Esophagus (tissue), 2 donors: ENCODE data around the gene BAIAP3. TPM values are rescaled to one million over a fixed set of nuclear protein-coding genes. Genes with fewer than 3 reads are reported as not detected.

Source experiments
- H3K27ac ChIP-seq, 2 donors: one replicate each; pipeline ENCODE4 v1.5.1; 2013; ENCODE audit warnings: low read depth in 2 of 2, mild to moderate bottlenecking in 2 of 2, inconsistent platforms in 1 of 2, low read length in 1 of 2, moderate library complexity in 1 of 2
- H3K27me3 ChIP-seq, 2 donors: one replicate each; pipeline ENCODE4 v1.6.1; 2013; ENCODE audit warnings: low read length in 2 of 2, control low read depth in 1 of 2, mild to moderate bottlenecking in 1 of 2; ENCODE audit not compliant: insufficient read depth in 2 of 2, control insufficient read depth in 1 of 2
- H3K36me3 ChIP-seq, 2 donors: one replicate each; pipeline ENCODE4 v1.6.1; 2013; ENCODE audit warnings: low read length in 1 of 2; ENCODE audit not compliant: control insufficient read depth in 2 of 2, insufficient read depth in 2 of 2
- H3K4me1 ChIP-seq, 2 donors: one replicate each; pipeline ENCODE4 v1.6.1; 2013; ENCODE audit warnings: low read length in 1 of 2; ENCODE audit not compliant: control insufficient read depth in 2 of 2, insufficient read depth in 2 of 2
- H3K4me3 ChIP-seq, 2 donors: one replicate each; pipeline ENCODE4 v1.5.1; 2013; ENCODE audit warnings: low read length in 2 of 2, mild to moderate bottlenecking in 2 of 2, low read depth in 1 of 2, moderate library complexity in 1 of 2
- H3K9me3 ChIP-seq, 2 donors: one replicate each; pipeline ENCODE4 v1.6.1; 2013; ENCODE audit warnings: mild to moderate bottlenecking in 2 of 2, low read depth in 1 of 2, low read length in 1 of 2, moderate library complexity in 1 of 2; ENCODE audit not compliant: control insufficient read depth in 2 of 2, insufficient read depth in 1 of 2
- WGBS, 2 donors: extraction: QIAGEN DNeasy Blood & Tissue Kit; methylation state at CpG; one replicate each; pipeline ENCODE4 v1.1.7; 2013; 5-methylcytosine and 5-hydroxymethylcytosine counted together
- polyA plus RNA-seq, 2 donors: library from polyadenylated mRNA; stranded (reverse); fragments of 200-250 nt; gene quantifications; one replicate each; pipeline ENCODE4 v1.2.3, GENCODE V29; 2013
- donor health status: healthy with polysubstance abuse.
- donor health status: Bipolar disorder and iron deficiency.

The BAIAP3 gene
- polyA plus RNA-seq, result 1 to 10 TPM; 1.2 to 2.7 TPM

GRCh38 chr16:1333149-1333812 lies at the start of gene BAIAP3:
Gene BAIAP3 (plus strand): TSS chr16:1333645. CDS start chr16:1338550, 4,905 bp downstream.
- H3K36me3 ChIP-seq, result no peaks in the 10 kb centered on the region
- no peak within 1 kb of the TSS for H3K27ac ChIP-seq
- H3K9me3 ChIP-seq, result peaks cover 5 to 6% of the 10 kb centered on the region in 2 donors
- H3K4me1 ChIP-seq, result peaks cover 10 to 14% of the 10 kb centered on the region in 2 donors
- peak within 1 kb of the TSS; percentile 25 to 43 for H3K4me3 ChIP-seq
- peaks cover 0 to 28% of the 10 kb centered on the region in 2 donors for H3K27me3 ChIP-seq
- WGBS, 2 donors, result 4 to 7% methylated on average over 51 to 83 of the region's 83 CpGs

GRCh38 chr16:1283996-1284616 lies 49.3 kb upstream of the BAIAP3 start:
- Histone ChIP-seq H3K4me1 (no peaks in the 10 kb centered on the region), H3K9me3 (no peaks in the 10 kb centered on the region), H3K36me3 (no peaks in the 10 kb centered on the region), H3K27ac (no peak overlapping the region), H3K4me3 (no peak overlapping the region), H3K27me3 (peaks cover 0 to 7% of the 10 kb centered on the region in 2 donors)
- 70 to 81% methylated on average over 13 to 16 of the region's 16 CpGs for WGBS, 2 donors

GRCh38 chr16:1285669-1286512 lies 47.6 kb upstream of the BAIAP3 start:
- H3K9me3 ChIP-seq, result no peaks in the 10 kb centered on the region
- 70 to 73% methylated on average over 35 to 38 of the region's 38 CpGs for WGBS, 2 donors
- no peaks in the 10 kb centered on the region for H3K36me3 ChIP-seq
- no peaks in the 10 kb centered on the region for H3K4me1 ChIP-seq
- H3K27ac ChIP-seq, result no peak overlapping the region
- H3K4me3 ChIP-seq, result no peak overlapping the region
- H3K27me3 ChIP-seq, result peaks cover 0 to 15% of the 10 kb centered on the region in 2 donors

GRCh38 chr16:1286513-1287094 lies 46.8 kb upstream of the BAIAP3 start:
- peaks cover 0 to 15% of the 10 kb centered on the region in 2 donors for H3K27me3 ChIP-seq
- no peak overlapping the region for H3K4me3 ChIP-seq
- H3K4me1 ChIP-seq, result no peaks in the 10 kb centered on the region
- H3K27ac ChIP-seq, result no peak overlapping the region
- no peaks in the 10 kb centered on the region for H3K36me3 ChIP-seq
- 77 to 82% methylated on average over 25 of the region's 25 CpGs for WGBS, 2 donors
- no peaks in the 10 kb centered on the region for H3K9me3 ChIP-seq

GRCh38 chr16:1287982-1288670 lies 45.3 kb upstream of the BAIAP3 start:
- no peak overlapping the region for H3K27ac ChIP-seq
- H3K9me3 ChIP-seq, result no peaks in the 10 kb centered on the region
- H3K4me1 ChIP-seq, result no peaks in the 10 kb centered on the region
- H3K27me3 ChIP-seq, result peaks cover 0 to 15% of the 10 kb centered on the region in 2 donors
- no peaks in the 10 kb centered on the region for H3K36me3 ChIP-seq
- no peak overlapping the region for H3K4me3 ChIP-seq
- WGBS, 2 donors, result 41 to 42% methylated on average over 40 of the region's 40 CpGs

GRCh38 chr16:1288813-1289476 lies 44.5 kb upstream of the BAIAP3 start:
- Histone ChIP-seq H3K4me1 (no peaks in the 10 kb centered on the region), H3K4me3 (no peak overlapping the region), H3K9me3 (no peaks in the 10 kb centered on the region), H3K27me3 (peaks cover 0 to 15% of the 10 kb centered on the region in 2 donors), H3K27ac (no peak overlapping the region), H3K36me3 (no peaks in the 10 kb centered on the region)
- WGBS, 2 donors, result 30 to 32% methylated on average over 16 to 20 of the region's 20 CpGs

- Histone ChIP-seq H3K36me3 (no peaks in the 10 kb centered on the region), H3K9me3 (no peaks in the 10 kb centered on the region), H3K27ac (no peak overlapping the region), H3K27me3 (peaks cover 0 to 15% of the 10 kb centered on the region in 2 donors), H3K4me3 (no peak overlapping the region), H3K4me1 (no peaks in the 10 kb centered on the region)
- whole genome bisulfite sequencing, 2 donors, result 8 to 9% methylated on average over 16 to 17 of the region's 17 CpGs
Observed at GRCh38 chr16:1289477-1289866, 44.0 kb upstream of the BAIAP3 start.

- peaks cover 0 to 15% of the 10 kb centered on the region in 2 donors for H3K27me3 ChIP-seq
- 19 to 26% methylated on average over 22 of the region's 22 CpGs for WGBS, 2 donors
Observed at GRCh38 chr16:1290063-1290501, 43.4 kb upstream of the BAIAP3 start.

More at GRCh38 chr16:1290063-1290501, 43.4 kb upstream of the BAIAP3 start:
- no peaks in the 10 kb centered on the region for H3K4me1 ChIP-seq
- no peaks in the 10 kb centered on the region for H3K36me3 ChIP-seq
- no peak overlapping the region for H3K27ac ChIP-seq
- H3K9me3 ChIP-seq, result no peaks in the 10 kb centered on the region
- H3K4me3 ChIP-seq, result no peak overlapping the region
